Spleen (tissue), 7 donors: ENCODE data around the gene ALDH4A1.
"Not testable (repeated sequence)": the region's sequence is repeated elsewhere in the genome, so short reads cannot be mapped to it uniquely, and the experiment has no call there.

ENCODE experiments used
- POLR2A ChIP-seq, 3 donors: fragments of 450-650 bp; IDR thresholded peaks; one replicate each; pipeline ENCODE4 v1.5.1; 2017; ENCODE audit warnings: antibody characterized with exemption in 3 of 3, mild to moderate bottlenecking in 1 of 3
- TF ChIP-seq, protein P1 (sequence below), 11 experiments: fragments of 200-600 bp in 7 of 11; fragments of 450-650 bp in 4 of 11; sonication (generic) in 4 of 11; IDR thresholded peaks in 8 of 11; conservative IDR thresholded peaks in 3 of 11; 1 replicate in 7 of 11; 2 replicates in 4 of 11; pipeline versions ENCODE4 v1.4.0 to v1.8.0; 2016 to 2021; ENCODE audit warnings: antibody characterized with exemption in 11 of 11, inconsistent platforms in 4 of 11, mild to moderate bottlenecking in 1 of 11
- donor health status: DM: no; HTN: no; CAD: no; lungs with moderate emphysema.
- donor health status: DM: no; HTN: no; CAD: no.
- donor health status: DM: no; HTN: no; CAD: no.

DNA sequence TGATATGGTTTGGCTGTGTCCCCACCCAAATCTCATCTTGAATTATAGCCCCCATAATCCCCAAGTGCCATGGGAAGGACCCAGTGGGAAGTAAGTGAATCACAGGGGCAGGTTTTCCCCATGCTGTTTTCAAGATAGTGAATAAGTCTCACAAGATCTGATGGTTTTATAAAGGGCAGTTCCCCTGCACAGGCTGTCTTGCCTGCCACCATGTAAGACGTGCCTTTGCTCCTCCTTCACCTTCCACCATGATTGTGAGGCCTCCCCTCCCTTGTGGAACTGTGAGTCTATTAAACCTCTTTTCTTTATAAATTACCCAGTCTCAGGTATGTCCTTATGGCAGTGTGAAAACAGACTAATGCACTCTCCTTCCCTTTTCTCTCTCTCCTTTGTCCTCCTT, 70.0 kb downstream of the ALDH4A1 start:
- TF ChIP-seq, protein P1, sequence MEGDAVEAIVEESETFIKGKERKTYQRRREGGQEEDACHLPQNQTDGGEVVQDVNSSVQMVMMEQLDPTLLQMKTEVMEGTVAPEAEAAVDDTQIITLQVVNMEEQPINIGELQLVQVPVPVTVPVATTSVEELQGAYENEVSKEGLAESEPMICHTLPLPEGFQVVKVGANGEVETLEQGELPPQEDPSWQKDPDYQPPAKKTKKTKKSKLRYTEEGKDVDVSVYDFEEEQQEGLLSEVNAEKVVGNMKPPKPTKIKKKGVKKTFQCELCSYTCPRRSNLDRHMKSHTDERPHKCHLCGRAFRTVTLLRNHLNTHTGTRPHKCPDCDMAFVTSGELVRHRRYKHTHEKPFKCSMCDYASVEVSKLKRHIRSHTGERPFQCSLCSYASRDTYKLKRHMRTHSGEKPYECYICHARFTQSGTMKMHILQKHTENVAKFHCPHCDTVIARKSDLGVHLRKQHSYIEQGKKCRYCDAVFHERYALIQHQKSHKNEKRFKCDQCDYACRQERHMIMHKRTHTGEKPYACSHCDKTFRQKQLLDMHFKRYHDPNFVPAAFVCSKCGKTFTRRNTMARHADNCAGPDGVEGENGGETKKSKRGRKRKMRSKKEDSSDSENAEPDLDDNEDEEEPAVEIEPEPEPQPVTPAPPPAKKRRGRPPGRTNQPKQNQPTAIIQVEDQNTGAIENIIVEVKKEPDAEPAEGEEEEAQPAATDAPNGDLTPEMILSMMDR (IDR thresholded peaks at IDR 0.05 in 8 of 11, conservative IDR thresholded peaks at IDR 0.05 in 3 of 11): not testable (repeated sequence)
- not testable (repeated sequence) for TF ChIP-seq POLR2A (IDR thresholded peaks at IDR 0.05)
